Suprapubic skin (tissue), 3 donors: ENCODE data around the gene ERFL.

Source experiments
- POLR2A ChIP-seq, 2 donors: fragments of 450-650 bp; IDR thresholded peaks; one replicate each; pipeline ENCODE4 v1.6.1; 2017; ENCODE audit warnings: antibody characterized with exemption in 2 of 2, mild to moderate bottlenecking in 2 of 2, moderate library complexity in 2 of 2
- TF ChIP-seq, protein P1 (sequence below), 2 donors: fragments of 200-600 bp in 1 of 2; fragments of 450-650 bp in 1 of 2; sonication (generic) in 1 of 2; IDR thresholded peaks; one replicate each; pipeline ENCODE4 v1.5.1; 2016 to 2019; ENCODE audit warnings: antibody characterized with exemption in 2 of 2, mild to moderate bottlenecking in 1 of 2, moderate library complexity in 1 of 2

DNA sequence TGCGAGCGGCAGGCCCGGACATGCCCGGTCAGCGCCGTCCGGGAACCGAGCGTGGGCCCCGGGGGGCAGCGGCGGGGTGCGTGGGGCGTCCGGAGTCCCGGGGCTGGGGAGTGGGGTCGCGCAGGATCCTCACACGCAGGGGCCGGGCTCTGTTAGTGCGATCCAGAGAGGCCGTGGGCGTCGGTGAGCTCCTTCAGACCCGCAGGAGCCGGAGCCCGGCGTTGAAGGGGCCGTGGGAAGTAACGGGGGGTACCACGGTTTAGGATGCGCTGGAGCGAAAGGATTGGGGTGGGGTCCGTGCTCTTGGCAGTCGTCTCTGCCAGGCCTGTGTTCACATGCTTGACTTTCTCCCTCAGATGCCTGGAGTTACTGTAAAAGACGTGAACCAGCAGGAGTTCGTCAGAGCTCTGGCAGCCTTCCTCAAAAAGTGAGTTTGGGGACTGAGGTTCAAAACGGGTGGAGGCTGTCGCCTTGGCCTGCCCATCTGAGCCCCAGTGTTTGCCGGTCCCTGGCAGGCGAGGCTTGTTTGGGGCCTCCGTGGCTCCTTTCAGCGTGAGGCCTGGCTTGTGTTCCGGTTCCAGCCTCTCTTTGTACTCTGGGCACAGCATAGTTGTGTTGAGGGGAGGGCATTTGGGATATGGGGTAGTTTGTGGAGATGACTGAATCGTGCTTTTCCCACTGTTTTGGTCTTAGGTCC lies 67.7 kb downstream of the ERFL start:
- TF ChIP-seq, protein P1, sequence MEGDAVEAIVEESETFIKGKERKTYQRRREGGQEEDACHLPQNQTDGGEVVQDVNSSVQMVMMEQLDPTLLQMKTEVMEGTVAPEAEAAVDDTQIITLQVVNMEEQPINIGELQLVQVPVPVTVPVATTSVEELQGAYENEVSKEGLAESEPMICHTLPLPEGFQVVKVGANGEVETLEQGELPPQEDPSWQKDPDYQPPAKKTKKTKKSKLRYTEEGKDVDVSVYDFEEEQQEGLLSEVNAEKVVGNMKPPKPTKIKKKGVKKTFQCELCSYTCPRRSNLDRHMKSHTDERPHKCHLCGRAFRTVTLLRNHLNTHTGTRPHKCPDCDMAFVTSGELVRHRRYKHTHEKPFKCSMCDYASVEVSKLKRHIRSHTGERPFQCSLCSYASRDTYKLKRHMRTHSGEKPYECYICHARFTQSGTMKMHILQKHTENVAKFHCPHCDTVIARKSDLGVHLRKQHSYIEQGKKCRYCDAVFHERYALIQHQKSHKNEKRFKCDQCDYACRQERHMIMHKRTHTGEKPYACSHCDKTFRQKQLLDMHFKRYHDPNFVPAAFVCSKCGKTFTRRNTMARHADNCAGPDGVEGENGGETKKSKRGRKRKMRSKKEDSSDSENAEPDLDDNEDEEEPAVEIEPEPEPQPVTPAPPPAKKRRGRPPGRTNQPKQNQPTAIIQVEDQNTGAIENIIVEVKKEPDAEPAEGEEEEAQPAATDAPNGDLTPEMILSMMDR (IDR thresholded peaks at IDR 0.05): no peak
- TF ChIP-seq POLR2A (IDR thresholded peaks at IDR 0.05): no peak
